ENCODE measurements around the gene GNAT2.
"Not testable (repeated sequence)": the region's sequence is repeated elsewhere in the genome, so short reads cannot be mapped to it uniquely, and the experiment has no call there.

The GNAT2 gene

DNA sequence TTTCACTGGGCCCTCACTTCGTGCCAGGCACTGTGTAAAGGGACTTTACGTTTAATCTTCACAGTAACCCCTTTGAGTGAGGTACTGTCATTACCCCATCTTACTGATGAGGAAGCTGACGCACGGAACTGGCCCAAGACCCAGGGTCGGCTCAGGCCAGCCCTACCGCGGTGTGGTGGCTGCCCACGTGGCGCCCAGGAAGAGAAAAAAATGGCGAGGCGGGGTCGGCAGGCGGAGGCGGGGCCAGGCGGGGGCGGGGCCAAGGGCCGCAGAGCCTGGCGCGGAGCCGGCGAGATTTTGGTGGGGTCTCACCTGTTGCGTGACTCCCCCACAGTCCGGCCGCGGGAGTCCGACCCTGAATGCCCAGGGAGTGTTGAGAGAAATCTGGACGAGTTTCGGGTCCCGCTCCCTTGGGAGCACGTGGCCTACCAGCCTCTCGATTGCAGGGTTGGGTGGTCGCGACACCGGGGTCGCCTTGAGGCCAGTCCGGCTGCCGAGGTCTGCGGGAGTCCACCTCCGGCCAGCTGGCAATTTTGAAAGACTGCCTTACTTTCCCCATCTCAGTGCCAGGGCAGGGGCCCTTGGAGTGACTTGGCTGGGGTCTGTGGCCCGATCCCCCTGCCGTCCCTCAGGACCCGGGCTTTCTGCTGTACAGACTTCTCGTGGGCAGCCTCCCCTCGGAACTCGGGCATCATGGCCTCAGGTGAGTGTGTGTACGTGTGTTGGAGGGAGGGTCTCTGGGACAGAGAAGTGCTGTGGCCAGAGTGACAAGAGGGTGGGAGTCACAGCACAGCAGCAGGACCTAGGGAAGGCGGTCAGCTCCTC lies at the start of gene GNAT2, which contains the start of gene AMPD2:
GNAT2 (minus strand) TSS at position 41 of the 825 bp plus-strand sequence. CDS start 6,746 bp downstream, outside the sequence.
AMPD2 (plus strand) TSS at position 262 of the 825 bp plus-strand sequence. CDS start 1,339 bp downstream, outside the sequence.
- no peaks in the 10 kb centered on the region for H3K36me3 Mint-ChIP-seq
- H3K4me1 Mint-ChIP-seq, result peaks cover 67% of the 10 kb centered on the region
- peak within 1 kb of the TSS; percentile 99 for H3K27ac Mint-ChIP-seq
- H3K27me3 Mint-ChIP-seq, result no peaks in the 10 kb centered on the region
- peak within 1 kb of the TSS; percentile 91 for H3K4me3 Mint-ChIP-seq
- H3K9me3 Mint-ChIP-seq, result no peaks in the 10 kb centered on the region

DNA sequence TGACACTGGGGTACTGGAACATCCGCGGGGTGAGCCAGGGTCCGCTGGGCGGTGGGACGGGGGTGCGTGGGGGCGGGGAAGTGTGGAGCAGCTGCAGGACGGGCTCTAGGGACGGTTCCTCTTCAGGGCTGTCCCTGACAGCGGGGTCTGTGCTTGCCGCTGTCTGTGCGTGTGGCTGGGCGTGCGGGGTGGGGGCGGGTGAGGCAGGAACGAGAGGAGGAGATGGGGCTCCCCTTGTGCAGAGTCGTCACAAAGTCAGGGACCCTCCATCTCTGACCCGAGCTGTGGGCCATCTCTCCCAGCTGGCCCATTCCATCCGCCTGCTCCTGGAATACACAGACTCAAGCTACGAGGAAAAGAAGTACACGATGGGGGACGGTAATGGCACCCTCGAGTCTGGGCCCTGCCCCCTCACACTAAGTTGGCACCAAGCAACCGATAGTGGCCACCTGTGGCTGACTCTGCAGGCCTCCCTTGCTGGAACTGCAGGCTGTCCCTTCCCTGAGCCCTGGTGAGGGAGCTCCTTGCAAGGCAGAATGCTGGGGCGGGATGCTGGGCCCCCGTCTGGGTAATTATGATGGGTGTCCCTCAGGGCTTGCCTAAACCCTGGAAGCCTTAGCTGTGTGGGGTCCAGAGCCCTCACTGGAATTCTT lies 48.8 kb upstream of the GNAT2 start:
- peak overlapping the region; percentile 76 for H3K27ac Mint-ChIP-seq
- peaks cover 7% of the 10 kb centered on the region for H3K36me3 Mint-ChIP-seq
- H3K27me3 Mint-ChIP-seq, result no peaks in the 10 kb centered on the region
- H3K9me3 Mint-ChIP-seq, result no peaks in the 10 kb centered on the region
- H3K4me1 Mint-ChIP-seq, result peaks cover 27% of the 10 kb centered on the region
- peak overlapping the region; percentile 76 for H3K4me3 Mint-ChIP-seq

DNA sequence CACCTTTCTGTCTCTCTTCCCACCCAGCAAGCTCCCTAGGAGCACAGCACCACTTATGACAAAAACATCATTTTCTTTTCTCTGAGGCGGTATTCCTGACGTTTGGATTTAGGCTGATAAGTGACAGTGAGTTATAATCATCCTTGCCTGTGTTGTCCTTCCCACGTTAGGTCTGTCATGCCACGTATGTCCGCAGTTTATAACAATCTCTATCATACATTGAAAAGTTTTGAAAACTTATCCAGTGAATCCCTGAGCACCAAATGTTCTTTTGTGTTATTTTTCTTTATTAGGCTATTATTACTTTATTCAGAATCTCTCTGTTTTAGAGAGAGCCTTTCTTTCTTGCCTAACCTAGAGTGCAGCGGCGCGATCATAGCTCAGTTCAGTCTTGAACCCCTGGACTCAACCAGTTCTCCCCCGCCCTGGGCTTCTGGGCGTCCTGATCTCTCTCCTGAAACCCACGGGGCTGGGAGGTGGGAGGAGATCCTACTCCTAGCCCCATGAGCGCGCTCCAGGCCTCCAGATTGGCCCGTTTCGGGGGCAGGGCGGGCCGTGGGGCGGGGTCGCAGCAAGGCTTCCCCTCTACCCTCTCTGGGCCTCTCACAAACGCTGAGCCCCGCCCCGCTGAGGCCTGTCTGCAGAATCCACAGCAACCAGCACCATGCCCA lies 48.2 kb upstream of the GNAT2 start, which contains the start of gene GSTM2:
GSTM2 (plus strand) TSS at position 606 of the 671 bp plus-strand sequence; CDS start at position 665, 59 bp downstream.
- Mint-ChIP-seq H3K27me3 (no peaks in the 10 kb centered on the region), H3K4me3 (peak within 1 kb of the TSS; percentile 76), H3K27ac (peak within 1 kb of the TSS; percentile 76), H3K4me1 (peaks cover 27% of the 10 kb centered on the region), H3K9me3 (no peaks in the 10 kb centered on the region), H3K36me3 (peaks cover 7% of the 10 kb centered on the region)

DNA sequence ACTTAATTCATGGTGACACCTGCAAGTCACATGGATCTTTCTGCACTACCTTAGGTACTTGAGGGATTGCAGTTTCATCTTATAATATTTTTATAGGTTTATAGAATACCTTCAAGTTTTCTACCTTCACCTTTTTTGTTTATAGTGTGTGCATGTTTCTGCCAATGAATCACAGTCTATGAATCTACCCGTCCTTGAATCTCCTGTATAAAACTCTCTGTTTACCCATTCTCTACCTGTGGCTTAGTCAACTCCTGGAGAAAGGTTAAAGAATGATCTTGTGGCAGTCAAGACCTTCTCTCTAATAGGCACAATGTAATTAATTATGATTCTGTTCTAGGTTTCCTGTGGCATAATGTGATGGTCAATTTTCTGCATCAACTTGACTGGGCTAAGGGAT lies 45.3 kb upstream of the GNAT2 start:
- Mint-ChIP-seq H3K4me1 (peaks cover 19% of the 10 kb centered on the region), H3K36me3 (peaks cover under 1% of the 10 kb centered on the region), H3K4me3 (no peak overlapping the region), H3K9me3 (no peaks in the 10 kb centered on the region), H3K27me3 (no peaks in the 10 kb centered on the region), H3K27ac (no peak overlapping the region)

DNA sequence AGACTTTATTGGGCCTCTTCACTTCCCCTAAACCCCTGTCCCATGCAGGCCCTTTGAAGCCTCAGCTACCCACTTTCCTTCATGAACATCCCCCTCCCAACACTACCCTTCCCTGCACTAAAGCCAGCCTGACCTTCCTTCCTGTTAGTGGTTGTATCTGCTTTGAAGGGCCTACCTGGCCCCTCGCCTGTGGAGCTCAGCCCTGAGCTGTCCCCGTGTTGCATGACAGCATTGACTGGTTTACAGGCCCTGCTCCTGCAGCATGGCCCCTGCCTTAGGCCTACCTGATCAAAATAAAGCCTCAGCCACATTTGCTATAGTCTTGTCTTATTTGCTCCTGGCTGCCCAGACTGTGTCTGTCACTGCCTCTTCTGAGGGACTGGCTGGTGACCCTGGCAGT lies 42.0 kb upstream of the GNAT2 start:
- H3K4me3 Mint-ChIP-seq, result no peak overlapping the region
- no peaks in the 10 kb centered on the region for H3K9me3 Mint-ChIP-seq
- no peaks in the 10 kb centered on the region for H3K27me3 Mint-ChIP-seq
- H3K36me3 Mint-ChIP-seq, result no peaks in the 10 kb centered on the region
- peaks cover 3% of the 10 kb centered on the region for H3K4me1 Mint-ChIP-seq
- no peak overlapping the region for H3K27ac Mint-ChIP-seq

DNA sequence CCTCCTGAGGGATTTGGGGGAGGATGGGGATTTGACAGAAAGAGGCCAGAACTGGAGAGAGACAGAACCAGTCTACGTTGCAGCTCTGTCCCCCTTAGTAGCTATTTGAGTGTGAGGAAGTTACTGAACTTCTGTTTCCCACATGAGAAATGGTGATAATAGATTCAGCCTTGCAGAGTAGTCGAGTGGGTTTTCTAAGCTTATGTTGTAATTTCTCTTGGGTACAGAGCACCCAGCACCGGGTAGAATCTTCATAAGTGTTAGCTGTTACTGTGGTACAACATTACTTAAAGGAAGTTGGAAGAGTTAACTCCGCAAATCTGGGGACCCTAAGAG lies 41.2 kb upstream of the GNAT2 start:
- not testable (repeated sequence) for H3K36me3 Mint-ChIP-seq, H3K4me3 Mint-ChIP-seq, H3K4me1 Mint-ChIP-seq, H3K27me3 Mint-ChIP-seq, H3K9me3 Mint-ChIP-seq
- peak overlapping the region; percentile 30 for H3K27ac Mint-ChIP-seq

DNA sequence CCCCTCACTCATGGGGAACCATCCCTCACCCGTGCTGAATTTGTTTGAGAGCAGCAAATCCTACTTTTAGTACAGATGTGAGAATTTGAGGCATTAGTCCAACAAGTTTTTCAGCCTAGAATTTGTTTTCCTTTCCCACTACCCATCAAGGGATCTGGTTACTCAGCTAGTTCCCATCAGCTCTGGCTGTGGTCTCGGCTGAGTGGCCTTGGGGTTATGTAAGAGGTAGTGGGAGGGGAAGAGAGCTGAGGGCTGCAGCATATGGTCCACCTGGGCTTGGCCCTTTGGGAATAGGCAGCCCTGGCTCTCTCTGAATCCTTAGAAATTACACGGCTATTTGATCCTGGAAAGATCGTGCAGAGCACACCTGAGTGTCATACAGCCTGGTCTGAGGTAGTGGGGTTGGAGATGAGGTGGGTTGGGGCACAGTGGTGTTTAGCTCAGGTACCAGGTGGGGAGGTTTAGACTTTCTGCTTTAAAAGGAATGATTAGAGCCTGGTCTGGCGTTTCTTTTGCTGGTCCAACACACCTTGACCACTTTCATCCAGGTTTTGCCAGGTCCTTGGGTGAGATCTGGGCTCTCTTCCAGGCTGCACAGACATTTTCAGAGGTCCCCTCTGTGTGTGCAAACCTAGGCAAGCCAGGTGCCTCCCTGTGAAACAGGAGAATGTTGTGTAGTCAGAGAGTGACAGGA lies 40.7 kb upstream of the GNAT2 start:
- H3K27me3 Mint-ChIP-seq, result no peaks in the 10 kb centered on the region
- H3K27ac Mint-ChIP-seq, result peak overlapping the region; percentile 30
- no peak overlapping the region for H3K4me3 Mint-ChIP-seq
- H3K9me3 Mint-ChIP-seq, result no peaks in the 10 kb centered on the region
- peaks cover 13% of the 10 kb centered on the region for H3K4me1 Mint-ChIP-seq
- no peaks in the 10 kb centered on the region for H3K36me3 Mint-ChIP-seq

DNA sequence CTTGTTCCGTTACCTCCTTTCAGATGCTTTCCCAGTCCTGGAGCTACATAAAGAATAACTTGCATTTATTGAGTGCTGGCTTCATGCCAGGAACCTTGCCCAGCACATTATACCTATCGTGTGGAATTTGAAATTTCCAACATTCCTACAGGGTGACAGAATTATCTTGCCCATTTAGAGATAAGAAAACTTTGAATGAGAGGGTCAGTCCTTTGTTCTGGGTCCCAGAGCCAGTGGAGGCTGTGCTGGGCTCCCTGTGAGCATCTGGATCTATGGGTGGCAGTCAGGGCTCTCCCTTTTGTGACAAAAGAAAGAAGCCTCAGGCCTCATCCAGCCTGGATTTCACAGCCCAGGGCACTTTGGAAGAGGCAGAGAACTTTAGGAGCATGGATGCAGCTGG lies 39.7 kb upstream of the GNAT2 start:
- Mint-ChIP-seq H3K9me3 (no peaks in the 10 kb centered on the region), H3K27ac (no peak overlapping the region), H3K4me3 (no peak overlapping the region), H3K36me3 (no peaks in the 10 kb centered on the region), H3K27me3 (no peaks in the 10 kb centered on the region), H3K4me1 (peaks cover 17% of the 10 kb centered on the region)

- Mint-ChIP-seq H3K36me3 (no peaks in the 10 kb centered on the region), H3K4me3 (no peak overlapping the region), H3K27me3 (no peaks in the 10 kb centered on the region), H3K9me3 (no peaks in the 10 kb centered on the region), H3K27ac (no peak overlapping the region), H3K4me1 (peaks cover 17% of the 10 kb centered on the region)
These were observed 39.2 kb upstream of the GNAT2 start for GRCh38 chr1:109658533-109659042.

GRCh38 chr1:109657970-109658369 lies 38.6 kb upstream of the GNAT2 start:
- H3K4me1 Mint-ChIP-seq, result peaks cover 17% of the 10 kb centered on the region
- no peaks in the 10 kb centered on the region for H3K36me3 Mint-ChIP-seq
- peak overlapping the region; percentile 55 for H3K4me3 Mint-ChIP-seq
- H3K27ac Mint-ChIP-seq, result no peak overlapping the region
- no peaks in the 10 kb centered on the region for H3K9me3 Mint-ChIP-seq
- H3K27me3 Mint-ChIP-seq, result peaks cover 1% of the 10 kb centered on the region

DNA sequence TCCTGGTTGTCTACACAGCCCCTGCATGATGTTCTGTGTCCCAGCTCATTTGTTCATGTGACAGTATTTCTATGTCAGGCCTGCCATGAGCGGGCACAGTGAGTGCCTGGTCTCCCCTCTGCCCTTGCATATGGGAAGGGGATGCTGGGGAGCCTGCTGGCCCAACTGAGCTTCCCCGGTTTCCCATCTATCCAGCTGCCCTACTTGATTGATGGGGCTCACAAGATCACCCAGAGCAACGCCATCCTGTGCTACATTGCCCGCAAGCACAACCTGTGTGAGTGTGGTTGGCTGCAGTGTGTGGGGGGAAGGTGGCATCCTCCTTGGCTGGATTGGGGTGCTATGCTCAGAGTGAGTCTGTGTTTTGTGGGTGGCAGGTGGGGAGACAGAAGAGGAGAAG lies 38.0 kb upstream of the GNAT2 start:
- peak overlapping the region; percentile 55 for H3K4me3 Mint-ChIP-seq
- H3K27me3 Mint-ChIP-seq, result peaks cover 1% of the 10 kb centered on the region
- H3K4me1 Mint-ChIP-seq, result peaks cover 17% of the 10 kb centered on the region
- H3K9me3 Mint-ChIP-seq, result no peaks in the 10 kb centered on the region
- H3K27ac Mint-ChIP-seq, result peak overlapping the region; percentile 30
- H3K36me3 Mint-ChIP-seq, result no peaks in the 10 kb centered on the region

- Mint-ChIP-seq H3K36me3 (no peaks in the 10 kb centered on the region), H3K9me3 (no peaks in the 10 kb centered on the region), H3K4me1 (peaks cover 17% of the 10 kb centered on the region), H3K4me3 (peak within 1 kb of the TSS; percentile 94), H3K27me3 (peaks cover 3% of the 10 kb centered on the region), H3K27ac (peak within 1 kb of the TSS; percentile 85)
These were observed 36.5 kb upstream of the GNAT2 start, which contains the start of gene GSTM4 for GRCh38 chr1:109655615-109656519. TSS of gene GSTM4 (plus strand) at chr1:109656099. CDS start at chr1:109656390, 291 bp downstream.

DNA sequence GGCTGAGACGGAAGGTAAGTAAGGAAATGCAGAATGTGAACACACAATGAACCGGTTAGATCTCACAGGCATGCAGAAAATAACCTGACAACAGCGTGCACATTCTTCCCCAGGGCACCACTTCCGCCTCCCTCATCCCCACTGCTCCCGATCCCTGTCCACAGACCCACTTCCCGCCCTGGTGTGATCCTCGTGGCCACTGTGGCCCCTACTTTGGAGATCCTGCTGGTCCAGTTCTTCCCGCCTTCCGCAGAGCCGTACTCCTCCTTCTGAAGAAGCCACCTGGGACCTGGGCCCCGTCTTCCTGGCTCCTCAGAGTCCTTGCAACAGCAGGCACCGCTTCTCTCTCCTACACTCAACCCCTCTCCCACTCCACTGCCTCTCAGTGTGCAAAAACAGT lies 35.1 kb upstream of the GNAT2 start:
- Mint-ChIP-seq H3K4me3 (no peak overlapping the region), H3K36me3 (no peaks in the 10 kb centered on the region), H3K4me1 (peaks cover 17% of the 10 kb centered on the region), H3K27ac (peak overlapping the region; percentile 7), H3K9me3 (no peaks in the 10 kb centered on the region), H3K27me3 (peaks cover 3% of the 10 kb centered on the region)

GRCh38 chr1:109653306-109653705 lies 33.9 kb upstream of the GNAT2 start:
- no peaks in the 10 kb centered on the region for H3K36me3 Mint-ChIP-seq
- H3K27ac Mint-ChIP-seq, result no peak overlapping the region
- peaks cover 17% of the 10 kb centered on the region for H3K4me1 Mint-ChIP-seq
- H3K4me3 Mint-ChIP-seq, result no peak overlapping the region
- peaks cover 3% of the 10 kb centered on the region for H3K27me3 Mint-ChIP-seq
- H3K9me3 Mint-ChIP-seq, result no peaks in the 10 kb centered on the region

Data from activated naive CD4-positive, alpha-beta T cell treated with anti-CD3 and anti-CD28 coated beads, Interleukin-2, amount 50 U/mL, for 24 hours (primary cell).